BE2C (cell line): ENCODE results near the gene TMEM212.

Experiments
- DNase-seq: peaks from one replicate; pipeline ENCODE4 v3.0.0-alpha.2; 2020
- H3K27me3 ChIP-seq: fragments of 250-450 bp; sonication (Bioruptor Pico); 2 replicates; pipeline ENCODE4 v1.5.1; 2020; ENCODE audit warnings: mild to moderate bottlenecking
- H3K36me3 ChIP-seq: fragments of 250-450 bp; sonication (Bioruptor Pico); 2 replicates; pipeline ENCODE4 v1.5.1; 2020; ENCODE audit warnings: mild to moderate bottlenecking
- H3K4me1 ChIP-seq: fragments of 250-450 bp; sonication (Bioruptor Pico); 2 replicates; pipeline ENCODE4 v1.5.1; 2020
- H3K4me3 ChIP-seq: 2 replicates; pipeline ENCODE4 v1.5.1; 2011; ENCODE audit warnings: low read depth, low read length
- H3K9me3 ChIP-seq: fragments of 250-450 bp; sonication (Bioruptor Pico); 2 replicates; pipeline ENCODE4 v1.5.1; 2020
- CTCF ChIP-seq: IDR thresholded peaks from 2 replicates; pipeline ENCODE4 v1.5.1; 2012; ENCODE audit warnings: mild to moderate bottlenecking, low read depth, low read length

Gene TMEM212

GRCh38 chr3:171828902-171829770 lies 14.0 kb upstream of the TMEM212 start:
- Histone ChIP-seq H3K27me3 (no peaks in the 10 kb centered on the region), H3K9me3 (no peaks in the 10 kb centered on the region), H3K36me3 (no peaks in the 10 kb centered on the region), H3K4me3 (no peak overlapping the region), H3K4me1 (peaks cover 10% of the 10 kb centered on the region)
- no peak for DNase-seq
- no peak for TF ChIP-seq CTCF

DNA sequence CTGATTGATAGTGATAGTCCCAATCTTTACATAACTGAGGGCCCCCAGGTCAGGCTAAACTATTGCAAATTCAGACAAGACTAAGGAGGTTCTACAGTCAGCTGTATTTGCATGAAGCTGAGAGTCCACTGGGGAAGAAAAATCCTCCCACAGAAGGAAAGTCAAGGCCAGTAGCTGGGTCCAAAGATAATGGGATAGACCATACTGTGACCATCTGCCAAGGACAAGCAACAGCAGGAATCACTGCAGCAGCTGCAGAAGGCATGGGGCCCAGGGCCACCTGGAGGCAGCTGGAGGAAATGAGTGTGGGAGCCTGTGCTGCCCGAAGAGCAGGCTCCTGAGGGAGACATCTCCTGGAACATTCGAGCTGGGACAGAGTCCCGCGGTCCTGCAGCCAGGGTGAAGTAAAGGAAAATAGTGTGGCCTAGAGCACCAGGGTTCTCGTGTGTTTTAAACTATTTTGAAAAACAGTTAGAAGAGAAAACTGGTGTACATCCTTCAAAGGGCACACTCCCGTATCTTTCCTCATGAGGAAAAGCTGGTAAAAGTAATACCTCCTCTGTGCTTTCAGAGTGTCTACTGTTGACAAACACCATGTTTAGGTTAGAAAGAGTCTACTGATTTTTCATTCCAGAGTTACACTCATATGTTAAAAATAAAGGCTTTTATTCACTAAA lies 13.2 kb upstream of the TMEM212 start:
- H3K4me3 ChIP-seq, result no peak overlapping the region
- peak; percentile 78 for TF ChIP-seq CTCF
- H3K36me3 ChIP-seq, result no peaks in the 10 kb centered on the region
- no peaks in the 10 kb centered on the region for H3K9me3 ChIP-seq
- peaks cover 10% of the 10 kb centered on the region for H3K4me1 ChIP-seq
- DNase-seq, result peak; percentile 81
- H3K27me3 ChIP-seq, result no peaks in the 10 kb centered on the region

GRCh38 chr3:171830518-171830875 lies 12.7 kb upstream of the TMEM212 start:
- Histone ChIP-seq H3K36me3 (no peaks in the 10 kb centered on the region), H3K4me3 (no peak overlapping the region), H3K9me3 (no peaks in the 10 kb centered on the region), H3K27me3 (no peaks in the 10 kb centered on the region), H3K4me1 (peaks cover 10% of the 10 kb centered on the region)
- no peak for DNase-seq
- TF ChIP-seq CTCF, result no peak

- Histone ChIP-seq H3K4me3 (no peak overlapping the region), H3K4me1 (peaks cover 10% of the 10 kb centered on the region), H3K27me3 (no peaks in the 10 kb centered on the region), H3K36me3 (no peaks in the 10 kb centered on the region), H3K9me3 (no peaks in the 10 kb centered on the region)
- TF ChIP-seq CTCF, result no peak
- DNase-seq, result no peak
Measured at GRCh38 chr3:171831936-171832335, 11.2 kb upstream of the TMEM212 start.

DNA sequence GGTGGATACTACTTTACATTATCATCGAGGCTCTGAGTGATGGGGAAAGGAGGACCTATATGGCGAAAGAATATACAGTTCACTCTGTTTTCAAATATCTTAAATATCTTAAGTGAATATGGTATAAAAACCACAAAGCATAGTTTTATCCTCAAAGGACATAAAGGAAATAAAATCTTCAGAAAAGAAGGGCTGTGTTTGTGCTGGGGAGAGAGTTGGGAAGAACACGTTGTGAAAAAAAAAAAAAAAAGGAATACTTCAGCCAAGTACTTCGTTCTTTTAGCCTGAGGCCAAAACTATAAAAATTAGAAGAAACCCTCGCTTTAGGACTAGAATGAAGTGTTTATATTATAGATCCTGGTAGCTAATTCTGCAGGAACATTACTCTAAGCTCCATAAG lies 10.2 kb upstream of the TMEM212 start:
- Histone ChIP-seq H3K27me3 (no peaks in the 10 kb centered on the region), H3K4me3 (no peak overlapping the region), H3K9me3 (no peaks in the 10 kb centered on the region), H3K36me3 (no peaks in the 10 kb centered on the region), H3K4me1 (peaks cover 10% of the 10 kb centered on the region)
- TF ChIP-seq CTCF, result no peak
- DNase-seq, result no peak
